NT2/D1 (cell line): ENCODE data around the gene TMEM164.

Source experiments
- SUZ12 ChIP-seq: IDR thresholded peaks from 2 replicates; pipeline ENCODE4 v1.6.1; 2011; ENCODE audit not compliant: insufficient read length, insufficient read depth; ENCODE audit errors: extremely low read depth
- YY1 ChIP-seq: IDR thresholded peaks from 2 replicates; pipeline ENCODE4 v1.6.1; 2011; ENCODE audit not compliant: insufficient read length, insufficient read depth
- ZNF274 ChIP-seq: IDR thresholded peaks from 2 replicates; pipeline ENCODE4 v1.6.1; 2011; ENCODE audit warnings: mild to moderate bottlenecking, low read depth, low read length

- TF ChIP-seq ZNF274 (no peak), SUZ12 (no peak), YY1 (no peak)
These were observed 219.8 kb downstream of the TMEM164 start for GRCh38 chrX:110222497-110223257.
